CD4-positive, alpha-beta T cell treated with Interferon alpha-2 for 1 hour (primary cell): ENCODE data around the gene SLC3A2.
"Not testable (repeated sequence)": the region's sequence is repeated elsewhere in the genome, so short reads cannot be mapped to it uniquely, and the experiment has no call there.

ENCODE experiments used
- DNase-seq, 2 donors: peaks; one replicate each; pipeline ENCODE4 v3.0.0-alpha.2; 2020 to 2022

Gene SLC3A2

GRCh38 chr11:62852523-62853188 is 28.0 kb upstream of the SLC3A2 start:
- no peak for DNase-seq

- peak in 1 of 2 donors; percentile 62 for DNase-seq
Observed at GRCh38 chr11:62853279-62853965, 27.3 kb upstream of the SLC3A2 start.

- DNase-seq, result no peak
Observed at GRCh38 chr11:62854013-62854824, 26.5 kb upstream of the SLC3A2 start.

- no peak for DNase-seq
Observed at GRCh38 chr11:62854825-62855570, 25.7 kb upstream of the SLC3A2 start.

- peak; percentile 98 to 99 for DNase-seq
Observed at GRCh38 chr11:62855571-62856332, 24.9 kb upstream of the SLC3A2 start.

GRCh38 chr11:62856333-62856895 is 24.3 kb upstream of the SLC3A2 start:
- no peak for DNase-seq

GRCh38 chr11:62857541-62857982 is 23.1 kb upstream of the SLC3A2 start:
- DNase-seq, result no peak

GRCh38 chr11:62858201-62858600 is 22.5 kb upstream of the SLC3A2 start:
- no peak for DNase-seq

GRCh38 chr11:62859281-62859703 is 21.4 kb upstream of the SLC3A2 start:
- not testable (repeated sequence) for DNase-seq

- no peak for DNase-seq
Observed at GRCh38 chr11:62860835-62861563, 19.7 kb upstream of the SLC3A2 start.

- not testable (repeated sequence) for DNase-seq
Observed at GRCh38 chr11:62861564-62862192, 19.0 kb upstream of the SLC3A2 start.

GRCh38 chr11:62863687-62864335 is 16.9 kb upstream of the SLC3A2 start:
- DNase-seq, result no peak

- DNase-seq, result no peak
Observed at GRCh38 chr11:62865635-62866034, 15.1 kb upstream of the SLC3A2 start.

- no peak for DNase-seq
Observed at GRCh38 chr11:62874851-62875250, 5.8 kb upstream of the SLC3A2 start.

- DNase-seq, result no peak
Observed at GRCh38 chr11:62875698-62876478, 4.8 kb upstream of the SLC3A2 start.

GRCh38 chr11:62876712-62877111 is 4.0 kb upstream of the SLC3A2 start:
- no peak for DNase-seq

GRCh38 chr11:62879235-62879978 is 1.3 kb upstream of the SLC3A2 start:
- DNase-seq, result no peak

- peak in 1 of 2 donors; percentile 3 for DNase-seq
Observed at GRCh38 chr11:62880231-62880802, 379 bp upstream of the SLC3A2 start.
